Esophagus mucosa (tissue), 1 donor: Measurements from ENCODE around the gene RSPRY1. TPM values are rescaled to one million over a fixed set of nuclear protein-coding genes. Genes with fewer than 3 reads are reported as not detected.
"Not testable (repeated sequence)": the region's sequence is repeated elsewhere in the genome, so short reads cannot be mapped to it uniquely, and the experiment has no call there.

Source experiments
- ATAC-seq: fragments of 200-7000 bp; cut with Tn5 transposase; one replicate; pipeline ENCODE4 v1.9.1; 2020
- total RNA-seq: library from RNA; stranded (reverse); gene quantifications from one replicate; pipeline ENCODE4 v1.2.4, GENCODE V29; 2023
- donor health status: DM: yes; HTN: yes; CAD: no.

Gene RSPRY1
- total RNA-seq, 1 donor from 2014 or later = 20.4 TPM

- ATAC-seq = no peak
Observed at GRCh38 chr16:57273359-57273758, 87.2 kb downstream of the RSPRY1 start.

GRCh38 chr16:57273826-57274225 lies 87.7 kb downstream of the RSPRY1 start:
- ATAC-seq = no peak

- not testable (repeated sequence) for ATAC-seq
Observed at GRCh38 chr16:57275946-57276345, 89.8 kb downstream of the RSPRY1 start.

GRCh38 chr16:57276596-57276995 lies 90.5 kb downstream of the RSPRY1 start:
- peak; percentile 86 for ATAC-seq

GRCh38 chr16:57277586-57277985 lies 91.5 kb downstream of the RSPRY1 start:
- peak; percentile 54 for ATAC-seq

GRCh38 chr16:57278494-57278893 lies 92.4 kb downstream of the RSPRY1 start:
- ATAC-seq = no peak

GRCh38 chr16:57279780-57280638 lies 93.9 kb downstream of the RSPRY1 start:
- ATAC-seq = no peak

- no peak for ATAC-seq
Observed at GRCh38 chr16:57281791-57282190, 95.7 kb downstream of the RSPRY1 start.

GRCh38 chr16:57282510-57283213 lies 96.5 kb downstream of the RSPRY1 start:
- peak; percentile 4 for ATAC-seq

- peak; percentile 44 for ATAC-seq
Observed at GRCh38 chr16:57283214-57283958, 97.3 kb downstream of the RSPRY1 start.

- peak; percentile 33 for ATAC-seq
Observed at GRCh38 chr16:57283959-57284208, 97.8 kb downstream of the RSPRY1 start.

GRCh38 chr16:57284209-57284951 lies 98.3 kb downstream of the RSPRY1 start, which contains the start of gene PLLP:
TSS of gene PLLP (minus strand) at chr16:57284672. CDS start at chr16:57284540, 132 bp downstream.
- ATAC-seq = peak; percentile 64

GRCh38 chr16:57284952-57285363 lies 98.8 kb downstream of the RSPRY1 start:
- no peak for ATAC-seq

GRCh38 chr16:57285379-57285778 lies 99.2 kb downstream of the RSPRY1 start:
- no peak for ATAC-seq

GRCh38 chr16:57289391-57290257 lies 103.5 kb downstream of the RSPRY1 start:
- ATAC-seq = peak; percentile 7

Other genes with a start within 250 kb of the RSPRY1 start
- gene CETP, start 224.4 kb upstream of the RSPRY1 start, total RNA-seq = not detected
- 13.0 TPM for gene NLRC5, start 196.8 kb upstream of the RSPRY1 start, total RNA-seq
- gene CPNE2, start 93.7 kb upstream of the RSPRY1 start, total RNA-seq = 14.2 TPM
- gene PSME3IP1, start 290 bp upstream of the RSPRY1 start, total RNA-seq = 63.1 TPM
- gene ARL2BP, start 58.9 kb downstream of the RSPRY1 start, total RNA-seq = 43.4 TPM
- gene PLLP, start 98.3 kb downstream of the RSPRY1 start, total RNA-seq = 9.3 TPM
- gene CCL22, start 172.5 kb downstream of the RSPRY1 start, total RNA-seq = 0.20 TPM
- 3.7 TPM for gene CX3CL1, start 186.2 kb downstream of the RSPRY1 start, total RNA-seq
- 1.6 TPM for gene CCL17, start 218.4 kb downstream of the RSPRY1 start, total RNA-seq